ENCODE measurements around the gene DLGAP1.

The DLGAP1 gene

DNA sequence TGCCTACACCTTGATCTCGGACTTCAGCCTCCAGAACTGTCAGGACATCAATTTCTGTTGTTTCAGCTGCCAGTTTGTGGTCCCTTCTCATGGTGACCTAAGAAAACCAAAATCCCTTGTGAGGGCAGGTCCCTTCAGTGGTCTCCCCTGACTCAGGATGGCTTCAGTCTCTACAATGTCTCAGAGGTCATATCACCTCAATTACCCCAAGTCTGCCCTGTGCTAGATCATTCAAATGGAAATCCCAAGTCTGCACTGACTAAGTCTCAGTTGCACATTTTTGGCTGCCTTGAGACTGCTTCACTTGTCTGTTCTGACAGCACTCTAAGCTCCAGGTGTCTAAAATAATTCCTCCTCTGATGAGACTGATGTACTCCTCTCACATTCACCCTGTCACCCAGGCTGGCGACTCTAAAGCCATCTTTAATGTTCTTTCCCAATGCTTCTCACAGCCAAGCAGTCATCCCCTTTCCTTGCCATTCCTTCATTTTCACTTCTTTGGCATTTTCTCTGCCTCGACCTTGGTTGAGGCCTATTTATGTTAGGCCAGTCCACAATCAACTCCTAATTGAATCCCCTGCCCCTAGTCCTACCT is 470.8 kb downstream of the DLGAP1 start:
- DNase-seq = no peak

DNA sequence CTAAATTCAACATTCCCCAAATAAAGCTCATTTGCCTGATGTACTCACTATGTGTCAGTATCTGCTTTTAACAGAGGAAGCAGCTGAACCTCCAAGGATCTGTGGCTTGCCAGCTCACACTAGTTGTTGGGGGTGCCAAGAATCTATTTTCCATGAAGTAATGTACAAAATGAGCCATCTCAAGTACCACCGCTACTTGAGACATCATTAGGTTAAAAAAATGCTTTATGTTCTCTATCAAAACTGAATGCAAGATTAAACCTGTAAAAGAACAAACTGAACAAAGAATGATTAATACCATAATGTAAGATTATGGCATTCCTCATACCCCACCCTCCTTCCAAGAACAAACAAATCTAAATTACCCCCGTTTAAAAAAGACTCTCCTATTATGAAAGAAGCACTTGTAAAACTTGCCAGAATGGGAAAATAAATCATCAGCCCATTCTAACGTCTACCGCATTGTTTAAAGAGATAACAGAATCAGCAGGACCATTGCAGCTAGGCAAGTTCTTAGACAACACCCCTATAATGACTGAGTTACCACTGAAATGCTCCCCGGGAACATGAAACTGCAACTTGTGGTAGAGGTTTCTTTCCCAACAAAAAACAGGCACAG is 471.6 kb downstream of the DLGAP1 start:
- no peak for DNase-seq

DNA sequence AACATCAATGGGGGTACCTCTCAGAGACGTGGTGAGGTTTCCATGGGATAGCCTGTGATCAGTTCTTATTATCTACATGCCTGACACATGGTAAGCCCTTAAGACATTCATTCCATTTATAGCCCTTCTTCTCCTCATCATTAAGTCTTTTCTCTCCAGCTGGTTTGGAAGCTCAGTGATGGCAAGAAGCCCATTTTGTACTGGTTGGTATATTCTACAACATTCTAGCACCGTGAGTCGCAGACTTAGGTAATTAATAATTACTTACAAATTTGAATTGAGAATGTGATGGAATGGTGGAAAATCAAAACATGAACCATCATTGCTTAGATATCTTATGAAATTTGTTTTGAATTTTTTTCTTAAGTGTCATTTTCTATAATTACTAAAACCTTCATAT is 472.6 kb downstream of the DLGAP1 start:
- DNase-seq = no peak

GRCh38 chr18:3979024-3979423 is 476.1 kb downstream of the DLGAP1 start:
- no peak for DNase-seq

GRCh38 chr18:3973191-3973850 is 481.8 kb downstream of the DLGAP1 start:
- DNase-seq = no peak

DNA sequence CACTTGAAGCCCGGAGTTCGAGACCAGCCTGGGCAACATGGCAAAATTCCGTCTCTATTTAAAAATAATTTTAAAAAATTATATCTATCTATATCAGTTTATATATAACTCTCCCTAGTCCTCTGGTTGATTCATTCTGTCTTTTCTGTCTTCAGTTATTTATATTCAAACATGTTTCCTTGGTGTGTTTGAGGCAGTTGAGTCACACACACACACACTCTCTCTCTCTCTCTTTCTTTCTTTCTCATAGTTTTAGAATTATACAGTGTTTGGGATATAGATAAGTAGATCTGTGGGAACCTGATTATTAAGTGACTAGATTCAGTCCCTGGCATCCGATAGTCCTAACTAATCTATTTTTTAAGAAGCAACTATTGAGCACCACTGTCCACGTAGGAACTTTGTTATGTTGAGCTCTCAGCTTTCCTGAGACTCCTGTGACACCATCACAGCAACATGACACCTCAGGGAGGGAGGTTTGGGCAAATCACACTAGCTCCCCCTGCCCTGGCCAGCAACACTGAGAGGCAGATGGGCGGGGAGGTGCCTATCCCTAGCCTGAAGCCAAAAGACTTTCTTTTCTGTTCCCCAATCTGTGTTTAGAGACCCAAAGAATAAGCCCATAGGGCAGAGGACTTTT is 482.7 kb downstream of the DLGAP1 start:
- no peak for DNase-seq

GRCh38 chr18:3970929-3971328 is 484.2 kb downstream of the DLGAP1 start:
- DNase-seq = no peak

- DNase-seq = no peak
Observed at GRCh38 chr18:3967359-3968180, 487.5 kb downstream of the DLGAP1 start.

DNA sequence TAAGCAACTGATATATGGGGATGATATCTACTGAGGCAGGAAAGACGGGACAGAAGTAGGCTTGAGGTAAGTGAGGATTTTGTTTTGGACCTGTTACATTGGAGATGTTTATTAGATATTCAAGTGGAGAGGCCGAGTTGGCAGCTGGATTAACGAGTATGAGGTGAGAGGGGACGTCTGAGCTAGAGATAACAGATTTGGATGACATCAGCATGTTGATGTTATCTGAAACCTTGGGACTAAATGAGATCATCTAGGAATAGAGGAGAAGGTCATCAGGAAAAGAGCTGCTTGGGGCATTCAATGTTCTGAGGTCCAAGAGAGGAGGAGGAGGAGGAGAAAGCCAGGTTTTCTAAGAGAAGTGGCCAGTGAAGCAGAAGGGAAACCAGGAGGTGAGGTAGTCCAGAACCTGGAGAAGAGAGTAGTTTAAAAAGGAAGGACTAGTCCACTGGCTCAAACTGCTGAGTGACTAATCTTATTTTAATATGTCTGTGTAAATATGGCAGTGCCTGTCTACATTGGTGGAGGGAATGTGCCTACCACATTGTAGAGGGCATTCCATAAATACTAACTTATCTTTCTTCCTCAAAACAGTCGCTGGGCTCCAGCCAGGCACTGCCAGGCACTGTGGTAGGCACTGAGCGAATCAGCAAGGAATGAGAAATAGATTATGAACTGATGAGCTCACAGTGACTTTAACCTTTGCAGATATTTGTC is 488.3 kb downstream of the DLGAP1 start:
- no peak for DNase-seq

GRCh38 chr18:3966246-3966641 is 488.9 kb downstream of the DLGAP1 start:
- DNase-seq = no peak

- no peak for DNase-seq
Observed at GRCh38 chr18:3960977-3961376, 494.1 kb downstream of the DLGAP1 start.

DNA sequence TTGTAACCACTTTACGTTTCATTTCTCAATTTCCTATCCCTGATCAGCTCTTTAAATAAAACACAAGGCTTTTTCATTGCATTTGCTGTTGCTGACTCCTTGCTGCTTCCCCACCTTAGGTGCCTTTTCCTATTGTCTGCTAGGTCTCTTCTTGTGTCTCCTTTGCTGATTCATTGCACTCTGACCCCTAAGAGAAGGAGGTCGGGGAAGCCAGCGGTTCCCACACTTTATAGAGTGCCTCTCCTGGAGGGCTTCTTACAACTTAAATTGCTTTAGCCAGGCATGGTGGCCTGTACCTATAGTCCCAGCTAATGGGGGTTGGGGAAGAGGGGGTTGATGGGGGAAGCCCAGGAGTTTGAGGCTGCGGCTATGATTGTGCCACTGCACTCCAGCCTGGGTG is 495.0 kb downstream of the DLGAP1 start:
- DNase-seq = no peak

- DNase-seq = no peak
Observed at GRCh38 chr18:3952031-3952430, 503.1 kb downstream of the DLGAP1 start.

- DNase-seq = no peak
Observed at GRCh38 chr18:3950668-3951404, 504.3 kb downstream of the DLGAP1 start.

GRCh38 chr18:3948958-3949357 is 506.1 kb downstream of the DLGAP1 start:
- DNase-seq = no peak

- no peak for DNase-seq
Observed at GRCh38 chr18:3947383-3947782, 507.7 kb downstream of the DLGAP1 start.

DNA sequence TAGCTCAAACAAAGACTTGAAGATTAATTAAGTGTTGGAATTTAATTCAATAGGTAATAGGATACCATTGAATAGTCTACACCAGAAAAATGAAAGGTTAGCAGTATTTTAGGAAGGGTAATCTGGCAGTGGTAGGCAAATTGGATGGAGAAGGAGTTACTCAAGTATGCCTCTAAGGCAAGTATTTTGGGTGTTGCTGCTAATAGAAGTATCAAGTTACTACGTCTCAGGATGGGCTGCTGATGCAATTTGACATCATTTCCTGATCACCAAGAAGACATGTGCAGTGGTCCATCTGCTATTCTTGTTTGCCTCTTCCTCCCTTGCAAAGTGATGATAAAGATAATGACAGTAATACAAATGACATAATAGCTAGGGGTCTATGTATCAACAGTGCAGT is 519.8 kb downstream of the DLGAP1 start:
- no peak for DNase-seq

- DNase-seq = no peak
Observed at GRCh38 chr18:3932276-3932675, 522.8 kb downstream of the DLGAP1 start.

- no peak for DNase-seq
Observed at GRCh38 chr18:3931542-3932112, 523.5 kb downstream of the DLGAP1 start.

- DNase-seq = no peak
Observed at GRCh38 chr18:3931013-3931315, 524.1 kb downstream of the DLGAP1 start.

Measured in activated T-cell treated with anti-CD3 and anti-CD28 coated beads for 4 hours (primary cell).